ENCODE data around the gene ZNF611.

DNA sequence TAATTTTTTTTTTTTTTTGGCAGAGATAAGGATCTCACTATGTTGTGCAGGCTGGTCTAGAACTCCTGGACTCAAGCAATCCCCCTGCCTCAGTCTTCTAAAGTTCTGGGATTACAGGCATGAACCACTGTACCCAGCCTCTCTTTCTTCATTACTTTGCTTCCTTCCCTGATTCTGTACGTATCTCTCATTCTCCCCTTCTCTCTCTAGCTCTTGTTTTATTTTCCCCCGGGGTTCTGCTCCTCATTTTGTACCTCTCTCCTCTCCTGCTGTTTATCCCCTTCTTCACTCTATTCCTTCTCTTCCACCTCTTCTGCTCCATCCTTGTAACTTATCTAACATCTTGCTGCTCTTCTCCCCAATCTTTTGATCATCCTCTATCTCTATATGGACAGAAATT, 46.5 kb downstream of the ZNF611 start:
- no peak for TF ChIP-seq TARDBP (IDR thresholded peaks at IDR 0.05)
- TF ChIP-seq SUZ12 (IDR thresholded peaks at IDR 0.05) = no peak
- no peak for TF ChIP-seq ARNT (IDR thresholded peaks at IDR 0.05)
- no peak for TF ChIP-seq SP1 (IDR thresholded peaks at IDR 0.05)
- no peak for TF ChIP-seq BHLHE40 (IDR thresholded peaks at IDR 0.05; ENCODE audit: borderline replicate concordance)
- TF ChIP-seq FOXA1 (IDR thresholded peaks at IDR 0.05) = no peak
- no peak for TF ChIP-seq ELF4 (IDR thresholded peaks at IDR 0.05)
- no peak for TF ChIP-seq L3MBTL2 (conservative IDR thresholded peaks at IDR 0.05)
- TF ChIP-seq HDGF (IDR thresholded peaks at IDR 0.05; ENCODE audit: borderline replicate concordance) = no peak
- TF ChIP-seq, protein P1, sequence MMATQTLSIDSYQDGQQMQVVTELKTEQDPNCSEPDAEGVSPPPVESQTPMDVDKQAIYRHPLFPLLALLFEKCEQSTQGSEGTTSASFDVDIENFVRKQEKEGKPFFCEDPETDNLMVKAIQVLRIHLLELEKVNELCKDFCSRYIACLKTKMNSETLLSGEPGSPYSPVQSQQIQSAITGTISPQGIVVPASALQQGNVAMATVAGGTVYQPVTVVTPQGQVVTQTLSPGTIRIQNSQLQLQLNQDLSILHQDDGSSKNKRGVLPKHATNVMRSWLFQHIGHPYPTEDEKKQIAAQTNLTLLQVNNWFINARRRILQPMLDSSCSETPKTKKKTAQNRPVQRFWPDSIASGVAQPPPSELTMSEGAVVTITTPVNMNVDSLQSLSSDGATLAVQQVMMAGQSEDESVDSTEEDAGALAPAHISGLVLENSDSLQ (IDR thresholded peaks at IDR 0.05) = no peak
- TF ChIP-seq FOXM1 (IDR thresholded peaks at IDR 0.05; ENCODE audit: borderline replicate concordance) = no peak

Data from HEK293T (cell line).